GM18517 (cell line): ENCODE results near the gene DPH2.

Source experiments
- ATAC-seq: cut with Tn5 transposase; IDR thresholded peaks from one replicate; pipeline ENCODE4 v1.9.1; 2021; ENCODE audit warnings: mild to moderate bottlenecking, moderate library complexity; ENCODE audit not compliant: unreplicated experiment

DPH2 gene

GRCh38 chr1:43969746-43970466, at the start of gene DPH2:
Gene DPH2 (plus strand): TSS chr1:43970010. CDS start chr1:43970176, 166 bp downstream.
- ATAC-seq = peak; percentile 71

- no peak for ATAC-seq
These were observed 48.8 kb upstream of the DPH2 start for GRCh38 chr1:43921022-43921421.

DNA sequence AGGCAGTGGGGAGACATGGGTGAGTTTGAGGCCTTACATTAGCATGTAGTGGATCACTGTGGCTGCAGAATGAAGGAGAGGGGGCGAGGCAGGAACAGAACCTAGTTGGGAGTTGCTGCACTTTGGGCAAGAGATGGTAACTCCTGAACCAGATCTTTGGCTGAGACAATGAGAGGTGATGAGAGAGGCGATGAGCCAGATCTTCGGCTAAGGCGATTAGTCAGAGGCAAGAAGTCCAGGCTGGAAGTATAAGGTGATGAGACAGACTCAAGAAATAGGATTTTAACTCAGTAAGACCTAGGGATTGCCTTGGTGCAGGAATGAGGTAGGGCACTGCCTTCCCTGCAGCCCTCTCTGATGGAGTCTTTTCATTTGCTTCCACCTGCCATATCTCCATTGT, 45.3 kb upstream of the DPH2 start:
- no peak for ATAC-seq

GRCh38 chr1:43925846-43926245, 44.0 kb upstream of the DPH2 start:
- ATAC-seq = no peak

DNA sequence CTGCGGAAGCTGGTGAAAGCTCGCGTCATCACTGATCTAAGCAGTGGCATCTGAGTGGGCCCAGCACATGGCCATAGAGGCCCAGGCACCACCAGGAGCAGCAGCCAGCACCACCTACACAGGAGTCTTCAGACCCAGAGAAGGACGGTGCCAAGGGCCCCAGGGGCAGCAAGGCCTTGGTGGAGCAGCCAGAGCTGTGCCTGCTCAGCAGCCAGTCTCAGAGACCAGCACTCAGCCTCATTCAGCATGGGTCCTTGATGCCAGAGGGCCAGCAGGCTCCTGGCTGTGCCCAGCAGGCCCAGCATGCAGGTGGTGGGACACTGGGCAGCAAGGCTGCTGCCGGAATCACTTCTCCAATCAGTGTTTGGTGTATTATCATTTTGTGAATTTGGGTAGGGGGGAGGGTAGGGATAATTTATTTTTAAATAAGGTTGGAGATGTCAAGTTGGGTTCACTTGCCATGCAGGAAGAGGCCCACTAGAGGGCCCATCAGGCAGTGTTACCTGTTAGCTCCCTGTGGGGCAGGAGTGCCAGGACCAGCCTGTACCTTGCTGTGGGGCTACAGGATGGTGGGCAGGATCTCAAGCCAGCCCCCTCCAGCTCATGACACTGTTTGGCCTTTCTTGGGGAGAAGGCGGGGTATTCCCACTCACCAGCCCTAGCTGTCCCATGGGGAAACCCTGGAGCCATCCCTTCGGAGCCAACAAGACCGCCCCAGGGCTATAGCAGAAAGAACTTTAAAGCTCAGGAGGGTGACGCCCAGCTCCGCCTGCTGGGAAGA, 39.5 kb upstream of the DPH2 start:
- ATAC-seq = no peak

GRCh38 chr1:43930949-43931275, 38.9 kb upstream of the DPH2 start:
- ATAC-seq = no peak

DNA sequence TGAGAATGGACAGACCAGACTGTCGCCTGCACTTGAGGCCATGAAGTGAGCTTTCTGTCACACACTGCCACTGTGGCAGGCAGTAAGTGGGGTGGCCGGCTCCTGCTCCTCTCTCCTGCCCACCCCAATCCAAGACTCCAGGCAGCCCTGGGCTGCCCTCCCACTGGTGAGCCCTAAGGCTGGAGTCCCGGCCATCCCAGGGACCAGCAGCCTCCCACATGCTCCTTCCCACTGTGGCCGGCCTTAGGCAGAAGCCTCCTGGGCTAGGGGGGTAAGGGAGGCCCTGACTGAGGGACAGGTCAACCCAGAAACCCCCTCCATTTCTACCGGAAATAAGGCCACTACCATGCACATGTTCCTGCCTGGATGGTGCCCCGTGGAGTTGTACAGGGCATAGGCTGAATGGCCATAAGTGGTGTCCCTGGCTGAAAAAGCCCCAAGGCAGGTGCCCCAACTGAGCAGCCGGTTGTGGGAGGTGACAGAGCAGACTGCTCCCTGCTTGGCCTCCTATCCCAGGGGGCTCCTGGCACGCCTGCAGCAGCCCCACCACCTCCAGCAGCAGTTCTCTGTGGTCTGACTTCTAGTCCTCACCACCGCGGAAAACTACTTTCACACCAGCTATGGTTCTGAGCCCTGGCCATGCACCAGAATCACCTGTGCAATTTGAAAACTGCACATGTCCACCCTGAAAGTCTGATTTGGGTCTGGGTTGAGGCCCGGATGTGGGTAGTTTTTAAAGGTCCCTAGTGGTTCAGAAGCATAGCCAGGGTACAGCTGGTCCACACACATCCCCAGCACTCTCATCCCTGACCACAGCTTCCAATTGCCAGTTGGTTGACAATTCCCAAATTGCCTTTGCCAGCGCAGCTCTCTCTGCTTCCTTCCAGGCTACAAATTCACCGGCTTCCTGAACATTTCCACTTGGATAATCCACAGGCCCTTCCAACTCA, 37.8 kb upstream of the DPH2 start:
- ATAC-seq = no peak

- no peak for ATAC-seq
These were observed 36.9 kb upstream of the DPH2 start for GRCh38 chr1:43932786-43933385.

GRCh38 chr1:43933386-43934100, 36.3 kb upstream of the DPH2 start, which contains the start of gene ARTN:
Gene ARTN (plus strand): TSS chr1:43933801. CDS start chr1:43935657, 1,856 bp downstream.
- ATAC-seq = no peak

GRCh38 chr1:43934101-43934985, 35.5 kb upstream of the DPH2 start:
- ATAC-seq = no peak

DNA sequence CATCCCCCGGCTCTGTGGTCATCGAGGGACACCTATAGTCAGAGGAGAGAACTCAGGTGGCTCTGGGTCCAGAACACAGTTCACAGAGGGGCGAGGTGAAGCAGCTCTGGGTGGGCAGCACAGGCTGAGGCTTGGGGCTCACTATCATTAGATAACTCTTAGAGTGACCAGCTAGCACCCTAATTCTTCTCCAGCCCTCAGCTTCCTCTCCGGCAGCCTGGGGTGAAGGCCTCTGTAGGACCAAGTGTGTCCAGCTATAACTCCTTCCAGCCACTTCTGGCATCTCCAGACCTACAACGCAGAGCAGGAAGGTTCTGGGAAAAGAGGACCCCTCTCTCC, 34.9 kb upstream of the DPH2 start:
- ATAC-seq = no peak

DNA sequence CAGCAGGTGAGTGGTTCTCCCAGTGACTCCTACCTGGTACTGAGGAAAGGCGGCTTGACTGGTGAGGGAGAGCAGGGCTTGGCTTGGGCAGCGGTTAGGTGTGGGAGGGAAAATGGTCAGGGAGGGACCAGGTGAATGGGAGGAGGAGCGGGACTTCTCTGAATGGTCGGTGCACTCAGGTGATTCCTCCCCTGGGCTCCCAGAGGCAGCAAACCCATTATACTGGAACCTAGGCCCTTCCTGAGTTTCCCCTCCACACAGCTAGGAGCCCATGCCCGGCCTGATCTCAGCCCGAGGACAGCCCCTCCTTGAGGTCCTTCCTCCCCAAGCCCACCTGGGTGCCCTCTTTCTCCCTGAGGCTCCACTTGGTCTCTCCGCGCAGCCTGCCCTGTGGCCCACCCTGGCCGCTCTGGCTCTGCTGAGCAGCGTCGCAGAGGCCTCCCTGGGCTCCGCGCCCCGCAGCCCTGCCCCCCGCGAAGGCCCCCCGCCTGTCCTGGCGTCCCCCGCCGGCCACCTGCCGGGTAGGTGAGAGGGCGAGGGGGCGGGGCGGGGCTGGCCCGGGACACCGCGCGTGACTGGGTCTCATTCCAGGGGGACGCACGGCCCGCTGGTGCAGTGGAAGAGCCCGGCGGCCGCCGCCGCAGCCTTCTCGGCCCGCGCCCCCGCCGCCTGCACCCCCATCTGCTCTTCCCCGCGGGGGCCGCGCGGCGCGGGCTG, 33.9 kb upstream of the DPH2 start:
- no peak for ATAC-seq

DNA sequence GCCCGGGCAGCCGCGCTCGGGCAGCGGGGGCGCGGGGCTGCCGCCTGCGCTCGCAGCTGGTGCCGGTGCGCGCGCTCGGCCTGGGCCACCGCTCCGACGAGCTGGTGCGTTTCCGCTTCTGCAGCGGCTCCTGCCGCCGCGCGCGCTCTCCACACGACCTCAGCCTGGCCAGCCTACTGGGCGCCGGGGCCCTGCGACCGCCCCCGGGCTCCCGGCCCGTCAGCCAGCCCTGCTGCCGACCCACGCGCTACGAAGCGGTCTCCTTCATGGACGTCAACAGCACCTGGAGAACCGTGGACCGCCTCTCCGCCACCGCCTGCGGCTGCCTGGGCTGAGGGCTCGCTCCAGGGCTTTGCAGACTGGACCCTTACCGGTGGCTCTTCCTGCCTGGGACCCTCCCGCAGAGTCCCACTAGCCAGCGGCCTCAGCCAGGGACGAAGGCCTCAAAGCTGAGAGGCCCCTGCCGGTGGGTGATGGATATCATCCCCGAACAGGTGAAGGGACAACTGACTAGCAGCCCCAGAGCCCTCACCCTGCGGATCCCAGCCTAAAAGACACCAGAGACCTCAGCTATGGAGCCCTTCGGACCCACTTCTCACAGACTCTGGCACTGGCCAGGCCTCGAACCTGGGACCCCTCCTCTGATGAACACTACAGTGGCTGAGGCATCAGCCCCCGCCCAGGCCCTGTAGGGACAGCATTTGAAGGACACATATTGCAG, 33.2 kb upstream of the DPH2 start:
- ATAC-seq = no peak

DNA sequence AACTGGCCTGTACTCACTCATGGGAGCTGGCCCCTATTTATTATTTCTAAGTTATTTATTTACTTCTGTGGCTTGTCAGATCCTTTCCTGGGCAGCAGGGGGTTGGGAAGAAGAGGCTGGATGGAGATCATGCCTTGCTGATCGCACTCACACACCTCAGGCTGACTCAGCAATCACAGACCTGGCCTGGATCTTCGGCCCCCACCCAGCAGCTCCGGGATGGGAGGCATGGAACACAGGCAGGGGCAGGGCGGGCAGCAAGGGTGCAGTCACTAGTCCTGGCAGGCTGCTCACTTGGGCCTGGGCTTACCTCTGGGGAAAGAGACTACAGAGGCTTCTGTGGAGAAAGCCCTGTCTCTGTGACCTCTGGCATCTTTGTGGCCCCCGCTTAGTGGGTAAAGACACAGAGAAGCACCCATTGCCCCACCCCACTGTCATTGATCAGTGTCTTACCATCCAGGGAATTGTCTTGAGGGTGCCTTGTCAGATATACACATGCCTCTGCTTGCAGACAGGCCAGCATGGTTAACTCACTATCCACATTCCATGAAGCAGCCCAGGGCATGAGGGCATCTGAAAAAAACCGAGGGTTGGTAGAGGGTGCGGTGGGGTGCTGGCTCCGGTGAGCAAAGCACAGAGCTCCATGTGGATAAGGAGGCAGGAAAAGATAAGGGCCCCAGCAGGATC, 32.5 kb upstream of the DPH2 start:
- ATAC-seq = no peak

DNA sequence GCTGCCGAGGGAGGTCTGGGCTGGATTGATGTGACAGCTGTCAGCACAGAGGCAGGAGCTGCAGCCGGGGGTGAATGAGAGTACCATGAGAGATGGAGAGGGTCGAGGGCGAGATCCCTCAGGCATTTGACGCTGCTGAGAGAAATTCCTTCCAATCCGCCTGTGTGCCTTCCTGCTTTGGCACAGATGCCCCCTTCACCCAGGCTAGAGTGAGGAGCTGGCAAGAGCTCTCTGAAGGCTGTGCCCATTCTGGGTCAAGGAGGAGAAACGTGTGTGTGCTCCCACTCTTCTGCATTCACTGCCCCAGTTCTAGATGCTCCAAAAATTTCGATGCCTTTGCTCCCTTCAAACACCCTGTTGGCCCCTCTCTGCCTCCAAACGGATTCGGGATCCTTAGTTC, 31.4 kb upstream of the DPH2 start:
- ATAC-seq = no peak

GRCh38 chr1:43938892-43939587, 30.8 kb upstream of the DPH2 start:
- ATAC-seq = no peak

DNA sequence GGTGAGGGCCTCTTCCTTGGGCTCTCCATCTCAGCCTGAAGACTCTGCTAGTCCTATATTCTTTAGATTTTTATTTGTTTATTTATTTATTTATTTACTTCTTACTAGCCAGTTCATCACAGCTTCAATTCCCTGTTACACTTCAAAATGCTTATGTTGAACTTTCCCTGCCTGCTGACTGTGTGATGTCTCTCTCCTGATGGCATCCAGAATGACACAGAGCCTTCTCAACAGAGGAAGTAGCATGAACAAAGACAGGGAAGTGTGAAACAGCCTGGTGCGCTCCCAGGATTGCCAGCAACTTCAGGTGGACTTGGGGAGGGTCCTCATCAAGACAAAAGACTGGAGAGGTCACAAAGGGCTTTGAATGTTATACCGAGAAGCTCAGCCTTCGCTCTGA, 27.4 kb upstream of the DPH2 start:
- no peak for ATAC-seq
